HFFc6 (cell line): Measurements from ENCODE around the gene SEMA4G. TPM values are rescaled to one million over a fixed set of nuclear protein-coding genes. Genes with fewer than 3 reads are reported as not detected.

Experiments used
- DNase-seq: peaks from one replicate; pipeline ENCODE4 v3.0.0-alpha.2; 2018
- H3K27ac Mint-ChIP-seq: 2 replicates; pipeline ENCODE4 v1.8.0; 2020; ENCODE audit warnings: mild to moderate bottlenecking, mixed read lengths
- H3K27me3 Mint-ChIP-seq: 2 replicates; pipeline ENCODE4 v1.8.0; 2021; ENCODE audit warnings: mild to moderate bottlenecking, moderate library complexity, mixed read lengths; ENCODE audit not compliant: insufficient read depth
- H3K36me3 Mint-ChIP-seq: 2 replicates; pipeline ENCODE4 v1.8.0; 2021; ENCODE audit warnings: low read depth, mixed read lengths
- H3K4me1 Mint-ChIP-seq: 2 replicates; pipeline ENCODE4 v1.8.0; 2020; ENCODE audit warnings: low read depth, mixed read lengths
- H3K4me3 Mint-ChIP-seq: 2 replicates; pipeline ENCODE4 v1.8.0; 2020; ENCODE audit warnings: mild to moderate bottlenecking, moderate library complexity, mixed read lengths
- H3K9me3 Mint-ChIP-seq: 2 replicates; pipeline ENCODE4 v1.8.0; 2020; ENCODE audit warnings: mild to moderate bottlenecking, mixed read lengths
- total RNA-seq, 6 experiments: library from RNA; stranded (reverse); fragmentation: NEBNext Ultra II Directional; extraction: Animal tissue kit (Norgen Biotek cat#: 25700); gene quantifications; 2 replicates in 1 of 6; 3 replicates in 5 of 6; pipeline ENCODE4 v1.2.3, GENCODE V29; 2021
- TF ChIP-seq, protein P1 (sequence below): fragments of 200-600 bp; sonication (generic); IDR thresholded peaks from 2 replicates; pipeline ENCODE4 v1.5.0; 2021; ENCODE audit warnings: antibody characterized with exemption, mild to moderate bottlenecking

The SEMA4G gene
- total RNA-seq, 6 experiments from 2014 or later, result 1.2 to 2.2 (median 1.9) TPM

DNA sequence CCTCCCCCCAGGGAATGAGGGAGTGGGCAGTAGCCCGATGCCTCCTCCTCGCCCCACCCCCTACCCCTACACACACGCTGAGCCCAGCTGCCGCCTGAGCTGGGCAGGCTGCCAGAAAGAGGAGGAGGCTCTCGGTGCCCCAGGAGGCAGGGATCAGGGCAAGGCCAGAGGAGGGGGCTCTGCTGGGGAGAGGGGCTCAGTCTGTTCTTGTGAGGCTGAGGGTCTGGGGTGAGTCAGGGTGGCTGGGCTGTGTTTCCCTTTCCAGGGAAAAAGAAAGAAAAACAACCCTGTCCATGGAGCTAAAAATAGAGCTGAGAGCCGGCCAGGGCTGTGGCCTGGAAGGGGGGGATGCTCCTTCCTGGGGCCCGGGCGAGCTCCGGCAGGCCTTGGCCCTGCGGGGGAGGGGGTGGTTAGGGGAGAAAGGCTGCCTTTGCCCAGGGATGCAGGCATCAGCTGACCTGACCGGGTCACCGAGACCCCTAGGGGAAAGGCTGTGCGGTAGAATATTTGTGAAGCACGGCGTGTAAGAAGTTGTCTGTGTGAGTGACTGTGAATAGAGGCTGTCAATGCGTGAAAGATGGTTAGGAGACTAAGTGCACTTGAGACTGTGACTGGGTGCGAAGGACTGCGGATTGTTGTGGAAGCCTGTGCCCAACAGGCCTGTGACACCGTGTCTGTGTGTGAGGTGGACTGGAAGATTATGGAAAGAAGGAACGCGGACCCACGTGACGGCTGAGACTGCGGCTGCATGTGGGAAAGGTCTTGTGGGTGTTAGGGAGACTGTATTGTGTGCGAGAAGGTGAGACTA is 29.1 kb downstream of the SEMA4G start:
- TF ChIP-seq, protein P1, sequence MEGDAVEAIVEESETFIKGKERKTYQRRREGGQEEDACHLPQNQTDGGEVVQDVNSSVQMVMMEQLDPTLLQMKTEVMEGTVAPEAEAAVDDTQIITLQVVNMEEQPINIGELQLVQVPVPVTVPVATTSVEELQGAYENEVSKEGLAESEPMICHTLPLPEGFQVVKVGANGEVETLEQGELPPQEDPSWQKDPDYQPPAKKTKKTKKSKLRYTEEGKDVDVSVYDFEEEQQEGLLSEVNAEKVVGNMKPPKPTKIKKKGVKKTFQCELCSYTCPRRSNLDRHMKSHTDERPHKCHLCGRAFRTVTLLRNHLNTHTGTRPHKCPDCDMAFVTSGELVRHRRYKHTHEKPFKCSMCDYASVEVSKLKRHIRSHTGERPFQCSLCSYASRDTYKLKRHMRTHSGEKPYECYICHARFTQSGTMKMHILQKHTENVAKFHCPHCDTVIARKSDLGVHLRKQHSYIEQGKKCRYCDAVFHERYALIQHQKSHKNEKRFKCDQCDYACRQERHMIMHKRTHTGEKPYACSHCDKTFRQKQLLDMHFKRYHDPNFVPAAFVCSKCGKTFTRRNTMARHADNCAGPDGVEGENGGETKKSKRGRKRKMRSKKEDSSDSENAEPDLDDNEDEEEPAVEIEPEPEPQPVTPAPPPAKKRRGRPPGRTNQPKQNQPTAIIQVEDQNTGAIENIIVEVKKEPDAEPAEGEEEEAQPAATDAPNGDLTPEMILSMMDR, result no peak
- H3K27ac Mint-ChIP-seq, result peak overlapping the region; percentile 95
- H3K27me3 Mint-ChIP-seq, result no peaks in the 10 kb centered on the region; the same call in none of the 2 replicates
- DNase-seq, result peak; percentile 67
- H3K4me3 Mint-ChIP-seq, result peak overlapping the region; percentile 90
- no peaks in the 10 kb centered on the region for H3K9me3 Mint-ChIP-seq
- H3K4me1 Mint-ChIP-seq, result peaks cover 34% of the 10 kb centered on the region
- peaks cover 11% of the 10 kb centered on the region; the same call in 1 of the 2 replicates for H3K36me3 Mint-ChIP-seq

DNA sequence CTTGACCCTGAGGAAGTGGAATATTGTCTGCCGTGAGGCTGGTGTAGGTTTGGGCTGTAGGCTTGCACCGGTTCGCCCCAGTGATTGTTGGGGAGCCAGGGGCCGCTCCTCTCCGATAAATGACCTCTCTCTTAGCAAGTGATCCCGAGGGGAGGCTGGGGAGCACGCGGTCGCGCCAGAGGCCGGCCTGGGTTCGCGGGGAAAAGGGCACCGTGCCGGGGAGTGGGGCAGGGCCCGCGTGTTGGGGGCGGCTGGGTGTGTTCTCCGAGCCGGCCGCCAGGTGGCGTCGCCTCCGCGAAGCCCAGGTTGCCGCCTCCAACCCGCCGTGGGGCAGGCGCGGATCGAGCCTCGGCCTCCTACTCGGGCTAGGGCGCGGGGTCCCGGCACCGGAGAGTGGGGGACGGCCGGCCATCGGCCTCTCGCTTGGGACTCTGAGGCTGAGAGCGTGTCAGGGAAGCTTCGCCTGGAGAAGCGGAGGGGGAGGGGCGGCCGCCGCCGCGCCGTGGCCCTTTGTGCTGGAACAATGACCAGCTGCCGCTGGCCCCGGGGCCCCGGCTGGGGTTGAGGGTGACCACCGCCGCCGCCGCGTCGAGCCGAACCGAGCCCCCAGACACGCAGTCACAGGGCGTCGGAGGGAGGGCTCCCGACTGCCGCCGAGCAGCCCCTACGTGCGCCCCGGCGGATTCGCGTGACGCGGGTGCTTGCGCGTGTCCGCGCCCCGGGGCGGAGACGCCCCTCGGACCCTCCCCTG is 29.9 kb downstream of the SEMA4G start:
- TF ChIP-seq, protein P1, result peak; percentile 99
- H3K9me3 Mint-ChIP-seq, result no peaks in the 10 kb centered on the region
- H3K27me3 Mint-ChIP-seq, result no peaks in the 10 kb centered on the region; the same call in none of the 2 replicates
- peaks cover 34% of the 10 kb centered on the region for H3K4me1 Mint-ChIP-seq
- DNase-seq, result peak; percentile 53
- H3K4me3 Mint-ChIP-seq, result peak overlapping the region; percentile 90
- H3K27ac Mint-ChIP-seq, result peak overlapping the region; percentile 95
- peaks cover 6% of the 10 kb centered on the region; the same call in 1 of the 2 replicates for H3K36me3 Mint-ChIP-seq

DNA sequence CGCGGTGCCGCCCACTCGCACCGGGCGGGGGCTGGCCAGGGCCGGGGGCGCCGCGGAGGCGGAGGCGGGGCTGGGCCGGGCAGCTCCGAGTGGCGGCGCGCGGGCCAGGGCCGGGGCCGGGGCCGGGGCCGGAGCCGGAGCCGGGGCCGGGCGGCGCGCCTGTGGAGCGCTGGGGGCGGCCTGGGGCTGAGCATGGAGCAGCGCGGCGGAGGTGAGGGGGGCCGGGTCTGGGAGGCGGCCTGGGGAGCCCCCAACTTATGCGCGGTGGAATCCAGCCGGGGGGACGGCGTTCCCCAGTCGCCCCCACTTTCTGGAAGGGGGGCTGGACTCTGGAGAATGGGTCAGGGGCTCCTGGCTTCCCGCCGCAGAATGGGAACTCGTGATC is 30.4 kb downstream of the SEMA4G start, which contains the start of gene LZTS2:
Gene LZTS2 (plus strand): TSS at position 67 of the 385 bp plus-strand sequence. CDS start 2,731 bp downstream, outside the sequence.
- Mint-ChIP-seq H3K4me3 (peak within 1 kb of the TSS; percentile 90), H3K4me1 (peaks cover 29% of the 10 kb centered on the region), H3K9me3 (no peaks in the 10 kb centered on the region), H3K27me3 (no peaks in the 10 kb centered on the region; the same call in none of the 2 replicates), H3K36me3 (peaks cover 6% of the 10 kb centered on the region; the same call in 1 of the 2 replicates), H3K27ac (peak within 1 kb of the TSS; percentile 95)
- no peak for DNase-seq
- TF ChIP-seq, protein P1, result no peak

DNA sequence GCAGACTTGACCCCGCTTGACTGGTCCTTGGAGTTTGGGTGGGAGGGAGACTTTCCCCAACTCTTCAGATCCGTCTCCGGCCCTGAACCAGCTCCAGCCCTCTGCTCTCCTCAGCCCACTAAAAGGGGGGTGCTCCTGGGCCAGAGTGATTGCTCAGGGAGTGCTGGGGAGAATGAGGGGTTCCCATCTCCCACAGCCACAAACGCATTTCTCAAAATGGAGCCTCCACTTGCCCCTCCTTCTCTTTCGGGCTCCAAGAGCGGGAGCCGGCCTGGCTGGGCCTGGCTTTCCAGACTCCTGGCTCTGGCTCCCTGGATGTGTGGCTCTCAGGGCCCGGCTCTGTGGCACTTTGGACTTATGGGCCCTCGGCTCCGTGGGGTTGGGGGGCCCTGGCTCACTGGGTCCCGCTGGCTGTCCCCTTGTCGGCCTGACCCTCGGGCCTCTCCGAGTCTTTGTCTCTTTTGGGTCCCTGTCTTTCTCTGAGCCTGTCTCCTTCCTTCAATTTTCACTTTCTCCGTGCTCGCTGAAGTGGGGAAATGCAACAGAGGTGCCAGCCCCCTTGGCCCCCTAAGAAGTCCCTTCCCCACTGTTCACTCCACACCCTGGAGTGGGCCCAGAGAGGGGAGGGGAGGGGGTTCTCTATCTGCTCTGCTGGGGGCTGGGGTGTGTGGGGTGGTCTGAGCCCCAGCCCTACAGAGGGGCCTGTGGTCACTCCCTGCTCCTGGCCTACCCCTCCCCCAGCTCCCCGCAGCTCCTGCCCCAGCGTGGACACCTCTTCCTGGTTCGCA is 31.0 kb downstream of the SEMA4G start:
- Mint-ChIP-seq H3K4me3 (peak overlapping the region; percentile 89), H3K27me3 (no peaks in the 10 kb centered on the region; the same call in none of the 2 replicates), H3K36me3 (peaks cover 6% of the 10 kb centered on the region; the same call in 1 of the 2 replicates), H3K27ac (peak overlapping the region; percentile 95), H3K4me1 (peaks cover 27% of the 10 kb centered on the region), H3K9me3 (no peaks in the 10 kb centered on the region)
- peak; percentile 28 for DNase-seq
- TF ChIP-seq, protein P1, result no peak
